Tongue (tissue), 2 donors: ENCODE results near the gene ULK4. TPM values are rescaled to one million over a fixed set of nuclear protein-coding genes. Genes with fewer than 3 reads are reported as not detected.
"Not testable (repeated sequence)": the region's sequence is repeated elsewhere in the genome, so short reads cannot be mapped to it uniquely, and the experiment has no call there.

ENCODE experiments used
- DNase-seq: peaks from one replicate; pipeline ENCODE4 v3.0.0-alpha.2; 2015
- total RNA-seq: library from RNA; depleted of rRNA; stranded (reverse); fragments of >200 nt; gene quantifications from one replicate; pipeline ENCODE4 v1.2.3, GENCODE V29; 2014

The ULK4 gene
- total RNA-seq, 1 donor from 2014 or later: 22.2 TPM

DNA sequence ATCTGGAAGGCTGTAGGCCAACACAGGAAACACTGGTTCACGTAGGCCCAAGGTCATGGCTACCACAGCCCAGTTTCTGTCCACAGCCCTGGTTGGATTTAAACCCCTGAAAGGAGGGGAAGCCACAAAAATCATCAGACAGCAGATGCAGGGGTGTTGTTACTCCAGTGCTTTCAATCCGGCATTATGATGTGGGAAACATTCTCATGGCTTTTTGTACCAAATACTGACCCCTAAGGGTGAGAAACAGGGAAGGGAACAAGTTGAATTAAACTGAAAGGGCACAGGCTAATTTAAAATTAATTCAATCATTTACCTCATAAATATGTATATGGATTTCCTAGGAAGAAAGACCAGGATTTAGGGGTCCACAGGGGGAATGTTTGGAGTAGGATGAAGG is 387.0 kb downstream of the ULK4 start:
- DNase-seq: peak; percentile 10

DNA sequence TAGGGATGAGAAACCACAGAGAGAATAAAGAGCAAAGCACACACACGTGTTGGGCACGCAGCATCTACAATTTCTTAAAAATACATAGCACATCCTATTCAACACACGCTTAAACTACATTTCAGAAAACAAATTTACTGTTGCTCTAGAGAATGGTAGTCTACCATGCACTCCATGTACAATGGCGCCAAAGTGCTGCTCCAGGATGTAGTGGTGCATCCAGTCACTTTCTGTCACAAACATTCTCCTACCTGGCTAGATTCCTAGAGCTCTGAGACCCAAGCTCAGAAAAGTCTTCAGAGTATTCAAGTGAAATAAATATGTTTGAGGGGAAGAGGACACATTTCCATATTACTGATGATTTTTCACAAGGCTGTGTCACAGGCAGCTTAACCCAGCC is 388.3 kb downstream of the ULK4 start:
- no peak for DNase-seq

GRCh38 chr3:41572092-41572491 is 389.8 kb downstream of the ULK4 start:
- DNase-seq: no peak

DNA sequence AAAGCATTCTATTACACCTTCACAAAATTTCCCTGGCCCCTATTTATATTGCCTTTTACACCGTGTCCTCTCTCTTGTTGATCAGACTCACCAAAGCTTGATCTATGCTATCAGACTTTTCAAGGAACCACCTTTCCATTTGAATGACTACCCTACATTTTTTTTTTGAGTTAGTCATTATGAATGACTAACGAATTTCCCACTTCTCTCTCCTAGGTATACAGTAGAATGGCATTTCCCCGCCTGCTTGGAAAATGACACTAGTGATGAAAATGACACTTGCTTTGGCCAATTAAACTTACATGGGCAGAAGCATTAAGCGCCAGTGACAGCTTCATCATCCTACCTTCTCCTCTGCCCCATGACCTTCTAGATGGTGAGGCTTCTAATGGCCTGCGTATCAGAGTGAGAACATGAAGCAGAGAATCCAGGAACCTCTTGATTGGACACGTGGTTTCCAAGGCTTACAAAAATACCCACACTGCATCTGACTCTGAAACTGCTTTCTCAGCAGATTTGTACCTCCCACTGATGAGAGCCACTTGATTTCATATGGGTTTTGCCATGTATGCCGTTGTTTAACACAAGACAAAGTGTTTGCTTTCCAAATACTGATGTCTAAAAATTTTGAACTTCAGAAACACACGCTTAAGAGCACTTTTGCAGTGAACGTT is 392.1 kb downstream of the ULK4 start:
- no peak for DNase-seq

GRCh38 chr3:41565948-41566514 is 395.9 kb downstream of the ULK4 start:
- DNase-seq: no peak

DNA sequence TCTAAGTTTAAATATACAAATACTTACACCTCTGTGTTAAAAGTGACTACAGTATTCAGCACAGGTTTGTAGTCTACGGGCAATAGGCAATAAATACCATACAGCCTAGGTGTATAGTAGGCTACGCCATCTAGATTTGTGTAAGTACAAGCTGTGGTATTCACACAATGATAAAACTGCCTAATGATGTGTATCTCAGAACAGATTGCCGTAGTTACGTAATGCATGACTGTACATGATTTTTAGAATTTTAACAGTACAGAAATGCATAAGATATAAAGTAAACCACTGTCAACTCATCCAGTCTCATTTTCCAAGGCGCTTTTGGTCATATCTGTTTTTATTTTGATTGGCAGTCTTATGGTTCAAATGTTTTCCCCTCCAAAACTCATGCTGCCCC is 396.9 kb downstream of the ULK4 start:
- no peak for DNase-seq

DNA sequence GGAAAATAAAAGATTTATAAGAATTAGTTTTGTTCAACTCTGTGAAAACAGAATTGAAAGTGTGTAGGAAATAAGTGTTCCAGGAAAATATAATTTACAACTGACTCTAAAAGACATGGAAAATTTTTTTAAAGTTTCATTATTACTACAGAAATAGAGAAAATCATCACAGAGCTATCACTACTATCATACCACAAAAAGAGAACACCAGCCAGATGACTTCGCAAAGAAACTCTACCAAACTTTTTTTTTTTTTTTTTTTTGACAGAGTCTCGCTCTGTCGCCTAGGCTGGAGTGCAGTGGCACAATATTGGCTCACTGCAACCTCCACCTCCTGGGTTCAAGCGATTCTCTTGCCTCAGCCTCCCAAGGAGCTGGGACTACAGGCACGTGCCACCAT is 405.7 kb downstream of the ULK4 start:
- not testable (repeated sequence) for DNase-seq

GRCh38 chr3:41532976-41533375 is 428.9 kb downstream of the ULK4 start:
- peak; percentile 8 for DNase-seq

DNA sequence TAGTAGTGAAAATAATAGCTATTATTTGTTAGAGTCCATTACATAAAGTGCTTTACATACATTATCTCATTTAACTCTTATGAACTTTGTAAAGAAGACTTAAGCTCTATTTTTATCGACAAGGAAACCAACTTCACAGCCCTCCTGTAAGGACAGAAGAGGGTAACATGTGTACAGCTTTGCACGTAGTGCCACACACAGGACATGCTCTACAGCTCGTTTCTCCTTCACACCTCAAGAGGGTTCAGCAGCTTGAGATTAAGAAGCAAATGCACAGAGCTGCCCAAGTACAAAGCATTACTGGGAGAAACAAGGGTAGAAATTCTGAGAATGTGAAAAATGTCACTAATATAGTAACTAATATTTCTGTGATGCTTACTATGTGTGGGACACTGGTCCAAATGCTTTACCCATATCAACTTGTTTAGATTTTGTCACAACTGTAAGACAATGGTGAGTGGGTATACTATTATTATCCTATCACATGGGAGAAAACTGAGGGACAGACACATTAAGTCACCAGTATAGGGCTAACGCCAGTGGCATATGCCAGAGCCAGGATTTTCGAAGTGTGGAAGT is 434.8 kb downstream of the ULK4 start:
- peak; percentile 24 for DNase-seq

DNA sequence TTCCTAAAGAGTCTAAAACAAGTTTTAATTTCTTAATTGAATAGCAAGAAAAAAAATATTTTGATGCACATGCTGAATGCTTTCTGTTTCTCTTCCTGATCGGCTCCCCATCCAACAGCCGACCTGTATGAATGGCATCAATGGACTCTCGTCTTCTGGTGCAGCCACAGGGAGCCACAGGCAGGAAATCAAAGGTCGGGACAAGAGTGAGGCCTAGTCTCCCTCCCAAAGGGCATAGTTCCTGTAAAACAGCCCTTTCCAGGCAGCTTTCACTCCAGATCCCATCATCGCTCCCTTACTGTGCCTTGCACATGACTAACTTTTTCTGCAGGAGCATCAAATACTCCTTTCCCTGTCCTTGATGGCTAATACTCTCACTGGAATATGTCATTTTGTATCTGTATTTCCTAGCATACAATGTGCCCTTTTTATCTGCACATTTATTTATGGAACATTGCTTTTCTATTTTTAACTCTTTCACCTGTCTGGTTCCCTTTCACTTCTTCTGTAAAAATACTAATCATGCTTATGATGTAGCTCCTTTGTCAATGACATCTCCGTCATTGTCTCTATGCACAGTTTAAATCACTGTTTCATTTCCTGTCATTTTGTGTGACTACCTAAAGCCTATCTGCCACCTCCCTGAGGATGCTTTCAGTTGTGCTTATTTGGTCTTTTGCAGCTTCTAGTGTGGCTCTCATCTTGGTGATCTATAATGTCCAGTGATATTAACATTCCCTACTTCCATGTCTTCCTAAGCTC is 436.4 kb downstream of the ULK4 start:
- no peak for DNase-seq

- DNase-seq: no peak
These were observed 438.0 kb downstream of the ULK4 start for GRCh38 chr3:41523897-41524296.

DNA sequence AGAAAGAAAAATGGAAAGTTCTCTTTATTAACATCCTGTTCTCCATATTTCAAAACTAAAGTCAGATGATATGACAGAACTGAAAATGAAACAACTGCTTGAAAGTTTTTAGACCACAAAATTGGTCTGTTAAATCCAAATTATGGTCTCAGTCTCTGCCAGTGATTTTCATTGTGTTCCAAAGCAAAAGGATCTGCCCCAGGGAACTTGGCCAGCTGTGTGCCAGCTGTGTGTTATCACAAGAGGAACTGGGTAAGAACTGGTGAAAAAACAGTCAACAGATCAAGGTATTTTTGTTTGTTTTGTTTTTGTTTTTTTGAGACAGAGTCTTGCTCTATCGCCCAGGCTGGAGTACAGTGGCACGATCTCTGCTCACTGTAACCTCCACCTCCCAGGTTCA is 439.3 kb downstream of the ULK4 start:
- DNase-seq: peak; percentile 76

- DNase-seq: no peak
These were observed 440.8 kb downstream of the ULK4 start for GRCh38 chr3:41521010-41521655.

DNA sequence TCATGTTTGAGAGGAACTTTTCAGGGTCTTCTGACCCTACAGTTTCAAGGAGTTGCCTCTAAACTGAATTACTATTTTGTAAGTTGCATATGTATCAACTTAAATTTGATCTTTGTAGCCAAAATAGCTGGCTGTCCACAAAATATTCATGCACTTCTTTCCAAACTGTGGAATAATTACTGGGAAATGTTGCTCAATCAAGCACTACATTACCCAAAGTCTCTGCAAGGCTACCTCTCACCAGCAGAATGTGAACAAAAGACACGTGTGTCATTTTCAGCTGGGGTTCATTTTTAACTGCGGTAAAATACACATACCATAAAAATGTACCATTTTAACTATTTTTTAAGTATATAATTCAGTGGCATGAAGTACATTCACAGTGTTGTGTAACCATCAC is 442.2 kb downstream of the ULK4 start:
- DNase-seq: no peak

- DNase-seq: no peak
These were observed 443.3 kb downstream of the ULK4 start for GRCh38 chr3:41518626-41519025.

- DNase-seq: no peak
These were observed 453.7 kb downstream of the ULK4 start for GRCh38 chr3:41508063-41508696.

DNA sequence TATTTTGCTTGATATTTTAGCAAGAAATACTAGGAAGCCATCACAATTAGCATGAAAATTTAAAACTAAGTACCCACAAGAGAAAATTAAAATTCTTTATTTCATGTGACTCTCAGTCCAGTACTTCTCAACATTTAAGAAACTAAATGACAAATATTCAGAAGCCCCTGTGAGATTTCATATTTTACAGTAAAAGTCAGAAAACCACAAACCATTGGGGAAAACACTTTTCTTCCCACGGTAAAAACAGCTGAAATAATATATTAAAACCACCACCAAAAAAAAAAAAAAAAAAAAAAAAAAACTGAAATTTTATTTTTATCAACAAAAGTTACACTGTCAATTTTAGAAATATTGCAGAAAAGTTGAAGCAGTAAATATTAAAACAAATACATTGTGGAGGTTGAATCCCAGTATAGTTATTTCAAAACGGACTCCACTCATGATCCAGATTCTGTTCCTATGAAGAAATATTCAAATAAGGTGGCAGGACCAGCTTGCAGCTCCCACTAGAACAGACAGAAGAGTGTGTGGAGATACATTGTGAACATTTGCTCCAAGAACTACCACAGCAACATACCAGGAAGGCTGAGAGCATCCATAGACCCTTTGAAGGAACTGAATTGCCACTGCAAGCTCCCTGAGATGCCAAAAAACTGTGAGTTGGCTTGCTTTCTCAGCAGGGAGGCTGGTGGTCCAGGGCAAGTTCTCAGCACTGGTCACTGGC is 454.4 kb downstream of the ULK4 start:
- DNase-seq: no peak

- DNase-seq: no peak
These were observed 457.8 kb downstream of the ULK4 start for GRCh38 chr3:41503998-41504623.

DNA sequence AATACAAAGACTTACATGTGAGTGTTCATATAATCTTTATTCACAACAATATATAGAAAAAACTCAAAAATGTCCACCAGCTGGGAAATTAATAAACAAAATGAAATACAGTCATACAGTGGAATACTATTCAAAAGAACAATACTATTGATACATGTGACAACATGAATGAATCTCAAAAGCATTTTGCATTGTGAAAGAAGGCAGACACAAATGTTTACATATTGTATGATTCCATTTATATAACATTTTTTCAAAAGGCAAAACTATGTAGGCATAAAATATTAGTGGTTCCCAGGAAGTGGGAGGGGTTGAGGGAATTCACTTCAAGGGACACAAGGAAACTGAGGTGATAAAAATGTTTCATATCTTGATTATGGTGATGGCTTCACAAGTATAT is 459.4 kb downstream of the ULK4 start:
- DNase-seq: no peak

DNA sequence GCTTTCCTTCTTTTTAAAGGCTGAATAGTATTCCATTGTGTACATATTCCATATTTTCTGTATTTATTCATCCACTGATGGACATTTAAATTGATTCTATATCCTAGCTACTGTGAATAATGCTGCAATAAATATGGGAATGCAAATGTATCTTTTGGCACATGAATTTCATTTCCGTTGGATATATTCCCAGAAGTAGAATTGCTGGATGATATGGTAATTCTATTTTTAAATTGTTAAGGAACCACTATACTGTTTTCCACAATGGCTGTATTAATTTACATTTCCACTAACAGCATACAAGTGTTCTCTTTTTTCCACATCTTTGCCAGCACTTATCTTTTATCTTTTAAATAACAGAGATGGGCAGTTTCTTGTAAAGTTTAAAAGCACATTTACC is 459.9 kb downstream of the ULK4 start:
- DNase-seq: peak; percentile 59

GRCh38 chr3:41498847-41499246 is 463.1 kb downstream of the ULK4 start:
- no peak for DNase-seq
